Measurements from ENCODE around the gene CEBPZ.
A peak's percentile ranks its signal among the peaks of the same experiment; 100 is the strongest.

CEBPZ gene, protein sequence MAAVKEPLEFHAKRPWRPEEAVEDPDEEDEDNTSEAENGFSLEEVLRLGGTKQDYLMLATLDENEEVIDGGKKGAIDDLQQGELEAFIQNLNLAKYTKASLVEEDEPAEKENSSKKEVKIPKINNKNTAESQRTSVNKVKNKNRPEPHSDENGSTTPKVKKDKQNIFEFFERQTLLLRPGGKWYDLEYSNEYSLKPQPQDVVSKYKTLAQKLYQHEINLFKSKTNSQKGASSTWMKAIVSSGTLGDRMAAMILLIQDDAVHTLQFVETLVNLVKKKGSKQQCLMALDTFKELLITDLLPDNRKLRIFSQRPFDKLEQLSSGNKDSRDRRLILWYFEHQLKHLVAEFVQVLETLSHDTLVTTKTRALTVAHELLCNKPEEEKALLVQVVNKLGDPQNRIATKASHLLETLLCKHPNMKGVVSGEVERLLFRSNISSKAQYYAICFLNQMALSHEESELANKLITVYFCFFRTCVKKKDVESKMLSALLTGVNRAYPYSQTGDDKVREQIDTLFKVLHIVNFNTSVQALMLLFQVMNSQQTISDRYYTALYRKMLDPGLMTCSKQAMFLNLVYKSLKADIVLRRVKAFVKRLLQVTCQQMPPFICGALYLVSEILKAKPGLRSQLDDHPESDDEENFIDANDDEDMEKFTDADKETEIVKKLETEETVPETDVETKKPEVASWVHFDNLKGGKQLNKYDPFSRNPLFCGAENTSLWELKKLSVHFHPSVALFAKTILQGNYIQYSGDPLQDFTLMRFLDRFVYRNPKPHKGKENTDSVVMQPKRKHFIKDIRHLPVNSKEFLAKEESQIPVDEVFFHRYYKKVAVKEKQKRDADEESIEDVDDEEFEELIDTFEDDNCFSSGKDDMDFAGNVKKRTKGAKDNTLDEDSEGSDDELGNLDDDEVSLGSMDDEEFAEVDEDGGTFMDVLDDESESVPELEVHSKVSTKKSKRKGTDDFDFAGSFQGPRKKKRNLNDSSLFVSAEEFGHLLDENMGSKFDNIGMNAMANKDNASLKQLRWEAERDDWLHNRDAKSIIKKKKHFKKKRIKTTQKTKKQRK

DNA sequence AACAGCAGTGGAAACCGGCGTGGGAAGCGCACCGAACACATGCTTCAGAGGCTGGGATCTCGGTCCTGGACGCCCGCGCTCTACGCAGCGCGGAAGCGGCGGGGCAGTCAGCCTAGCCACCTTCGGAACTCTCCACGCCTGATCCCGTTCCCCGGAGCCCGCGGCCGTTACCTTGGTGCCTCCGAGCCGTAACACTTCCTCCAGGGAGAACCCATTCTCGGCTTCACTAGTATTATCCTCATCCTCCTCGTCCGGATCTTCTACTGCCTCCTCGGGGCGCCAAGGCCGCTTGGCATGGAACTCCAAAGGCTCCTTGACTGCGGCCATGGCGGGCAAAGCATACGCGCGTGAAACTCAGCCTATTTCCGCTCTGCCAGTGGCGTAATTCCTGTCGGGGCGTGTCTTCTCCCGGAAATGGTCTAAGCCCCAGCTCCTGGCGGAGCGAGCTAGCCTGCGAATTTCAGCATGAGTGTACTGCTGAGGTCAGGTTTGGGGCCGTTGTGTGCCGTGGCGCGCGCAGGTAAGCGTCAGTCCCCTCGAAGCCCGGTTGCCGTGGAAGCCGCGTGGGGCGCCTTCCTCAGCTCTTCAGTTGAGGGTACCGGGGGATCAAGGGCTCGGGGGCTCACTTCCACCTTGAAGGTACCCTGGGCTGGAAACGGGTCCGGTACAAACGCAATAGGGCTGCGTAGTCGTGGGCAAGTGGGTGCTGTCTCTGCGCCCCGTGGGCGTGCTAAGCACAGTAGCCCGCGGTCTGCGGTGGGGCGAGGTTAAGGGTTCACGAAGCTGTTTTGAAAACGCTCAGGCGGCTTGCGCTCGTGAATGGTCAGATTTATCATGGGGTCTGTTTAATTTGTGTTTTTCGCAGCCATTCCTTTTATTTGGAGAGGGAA is at the start of gene CEBPZ, which contains the start of gene NDUFAF7:
Gene CEBPZ (minus strand): TSS at position 356 of the 890 bp plus-strand sequence. CDS start 29 bp downstream, at position 327.
Gene NDUFAF7 (plus strand): TSS at position 418 of the 890 bp plus-strand sequence. CDS start 48 bp downstream, at position 466.
- ATAC-seq = peak; percentile 99
- no peak for TF ChIP-seq ZNF565 (CRISPR knock-in tag; conservative IDR thresholded peaks at IDR 0.05; ENCODE audit: low read depth)
- TF ChIP-seq, protein P1, sequence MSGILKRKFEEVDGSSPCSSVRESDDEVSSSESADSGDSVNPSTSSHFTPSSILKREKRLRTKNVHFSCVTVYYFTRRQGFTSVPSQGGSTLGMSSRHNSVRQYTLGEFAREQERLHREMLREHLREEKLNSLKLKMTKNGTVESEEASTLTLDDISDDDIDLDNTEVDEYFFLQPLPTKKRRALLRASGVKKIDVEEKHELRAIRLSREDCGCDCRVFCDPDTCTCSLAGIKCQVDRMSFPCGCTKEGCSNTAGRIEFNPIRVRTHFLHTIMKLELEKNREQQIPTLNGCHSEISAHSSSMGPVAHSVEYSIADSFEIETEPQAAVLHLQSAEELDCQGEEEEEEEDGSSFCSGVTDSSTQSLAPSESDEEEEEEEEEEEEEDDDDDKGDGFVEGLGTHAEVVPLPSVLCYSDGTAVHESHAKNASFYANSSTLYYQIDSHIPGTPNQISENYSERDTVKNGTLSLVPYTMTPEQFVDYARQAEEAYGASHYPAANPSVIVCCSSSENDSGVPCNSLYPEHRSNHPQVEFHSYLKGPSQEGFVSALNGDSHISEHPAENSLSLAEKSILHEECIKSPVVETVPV (CRISPR knock-in tag; IDR thresholded peaks at IDR 0.05) = 0 out of 2 replicates have a peak, but pooled peaks have one; percentile 33
- 0 out of 2 replicates have a peak, but pooled peaks have one; percentile 59 for TF ChIP-seq ZNF70 (CRISPR knock-in tag; IDR thresholded peaks at IDR 0.05)
- TF ChIP-seq PPARA (CRISPR knock-in tag; IDR thresholded peaks at IDR 0.05; ENCODE audit: borderline replicate concordance) = 0 out of 2 replicates have a peak, but pooled peaks have one; percentile 26
- no peak for TF ChIP-seq CSDC2 (CRISPR knock-in tag; IDR thresholded peaks at IDR 0.05)
- 0 out of 2 replicates have a peak, but pooled peaks have one; percentile 16 for TF ChIP-seq ZFP30 (CRISPR knock-in tag; IDR thresholded peaks at IDR 0.05)

DNA sequence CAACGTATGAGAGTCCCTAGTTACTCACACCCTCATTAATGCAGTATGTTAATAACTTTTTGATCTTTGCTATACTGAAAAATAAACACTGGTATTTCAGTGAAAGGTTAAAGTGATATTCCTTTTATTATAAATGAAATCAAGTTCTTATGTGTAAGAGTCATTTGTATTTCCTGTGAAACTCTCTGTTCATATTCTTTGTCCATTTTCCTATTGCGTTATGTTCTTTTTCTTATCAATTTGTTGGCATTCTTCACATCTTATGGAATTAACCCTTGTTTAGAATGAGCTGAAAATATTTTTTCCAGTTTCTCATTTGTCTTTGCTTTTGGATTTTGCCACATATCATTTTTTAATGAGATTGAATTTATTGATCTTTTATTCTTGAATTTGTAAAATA is 44.9 kb upstream of the CEBPZ start:
- ATAC-seq = no peak
- TF ChIP-seq ZC3H10 (CRISPR knock-in tag; IDR thresholded peaks at IDR 0.05) = no peak

DNA sequence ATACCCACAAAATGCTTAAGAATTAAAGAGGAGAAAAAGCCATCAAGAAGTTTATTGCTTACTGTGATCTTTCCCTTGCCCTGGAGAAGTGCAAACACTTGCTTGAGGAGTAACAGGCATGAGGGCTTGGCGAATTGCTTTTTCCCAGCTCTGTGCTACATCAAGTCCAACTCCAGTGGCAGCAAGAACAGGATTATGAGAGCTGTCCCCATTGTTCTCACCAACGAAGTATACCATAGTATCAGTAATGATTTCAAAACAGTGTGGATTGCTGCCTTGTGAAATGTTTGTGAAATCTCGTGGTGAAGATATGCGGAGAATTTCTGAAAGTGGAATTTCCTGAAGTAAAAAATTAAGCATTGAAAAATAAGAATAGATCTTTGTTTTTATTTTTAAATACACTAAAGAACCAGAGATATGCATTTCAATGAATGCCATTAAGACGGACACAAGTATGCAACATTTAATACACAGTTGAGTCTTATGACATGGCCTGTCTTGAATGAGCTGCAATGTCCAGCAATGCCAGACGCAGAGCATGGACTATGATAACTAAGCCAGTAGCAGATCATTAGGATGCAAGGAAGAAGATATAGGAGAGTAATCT is 43.1 kb upstream of the CEBPZ start:
- no peak for ATAC-seq
- TF ChIP-seq BACH2 (CRISPR knock-in tag; IDR thresholded peaks at IDR 0.05; ENCODE audit: borderline replicate concordance) = no peak
- TF ChIP-seq ZNF565 (CRISPR knock-in tag; conservative IDR thresholded peaks at IDR 0.05; ENCODE audit: low read depth) = no peak
- TF ChIP-seq RARB (CRISPR knock-in tag; IDR thresholded peaks at IDR 0.05) = no peak
- TF ChIP-seq CSDC2 (CRISPR knock-in tag; IDR thresholded peaks at IDR 0.05) = no peak
- TF ChIP-seq ZNF70 (CRISPR knock-in tag; IDR thresholded peaks at IDR 0.05) = no peak
- TF ChIP-seq ZFP30 (CRISPR knock-in tag; IDR thresholded peaks at IDR 0.05) = no peak
- no peak for TF ChIP-seq ISL1 (CRISPR knock-in tag; IDR thresholded peaks at IDR 0.05)
- TF ChIP-seq ESRRG (CRISPR knock-in tag; IDR thresholded peaks at IDR 0.05) = no peak
- no peak for TF ChIP-seq SNAI2 (CRISPR knock-in tag; IDR thresholded peaks at IDR 0.05)
- TF ChIP-seq ZFP3 (CRISPR knock-in tag; IDR thresholded peaks at IDR 0.05) = no peak
- no peak for TF ChIP-seq ZNF8 (CRISPR knock-in tag; IDR thresholded peaks at IDR 0.05)
- no peak for TF ChIP-seq ARNTL (CRISPR knock-in tag; IDR thresholded peaks at IDR 0.05; ENCODE audit: borderline replicate concordance, low read depth)
- TF ChIP-seq OSR1 (CRISPR knock-in tag; IDR thresholded peaks at IDR 0.05) = no peak
- TF ChIP-seq, protein P2, sequence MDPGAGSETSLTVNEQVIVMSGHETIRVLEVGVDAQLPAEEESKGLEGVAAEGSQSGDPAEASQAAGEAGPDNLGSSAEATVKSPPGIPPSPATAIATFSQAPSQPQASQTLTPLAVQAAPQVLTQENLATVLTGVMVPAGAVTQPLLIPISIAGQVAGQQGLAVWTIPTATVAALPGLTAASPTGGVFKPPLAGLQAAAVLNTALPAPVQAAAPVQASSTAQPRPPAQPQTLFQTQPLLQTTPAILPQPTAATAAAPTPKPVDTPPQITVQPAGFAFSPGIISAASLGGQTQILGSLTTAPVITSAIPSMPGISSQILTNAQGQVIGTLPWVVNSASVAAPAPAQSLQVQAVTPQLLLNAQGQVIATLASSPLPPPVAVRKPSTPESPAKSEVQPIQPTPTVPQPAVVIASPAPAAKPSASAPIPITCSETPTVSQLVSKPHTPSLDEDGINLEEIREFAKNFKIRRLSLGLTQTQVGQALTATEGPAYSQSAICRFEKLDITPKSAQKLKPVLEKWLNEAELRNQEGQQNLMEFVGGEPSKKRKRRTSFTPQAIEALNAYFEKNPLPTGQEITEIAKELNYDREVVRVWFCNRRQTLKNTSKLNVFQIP (CRISPR knock-in tag; IDR thresholded peaks at IDR 0.05; ENCODE audit: borderline replicate concordance, low read depth) = no peak
- TF ChIP-seq ZC3H10 (CRISPR knock-in tag; IDR thresholded peaks at IDR 0.05) = no peak
- no peak for TF ChIP-seq GLIS3 (CRISPR knock-in tag; IDR thresholded peaks at IDR 0.05)
- TF ChIP-seq, protein P3, sequence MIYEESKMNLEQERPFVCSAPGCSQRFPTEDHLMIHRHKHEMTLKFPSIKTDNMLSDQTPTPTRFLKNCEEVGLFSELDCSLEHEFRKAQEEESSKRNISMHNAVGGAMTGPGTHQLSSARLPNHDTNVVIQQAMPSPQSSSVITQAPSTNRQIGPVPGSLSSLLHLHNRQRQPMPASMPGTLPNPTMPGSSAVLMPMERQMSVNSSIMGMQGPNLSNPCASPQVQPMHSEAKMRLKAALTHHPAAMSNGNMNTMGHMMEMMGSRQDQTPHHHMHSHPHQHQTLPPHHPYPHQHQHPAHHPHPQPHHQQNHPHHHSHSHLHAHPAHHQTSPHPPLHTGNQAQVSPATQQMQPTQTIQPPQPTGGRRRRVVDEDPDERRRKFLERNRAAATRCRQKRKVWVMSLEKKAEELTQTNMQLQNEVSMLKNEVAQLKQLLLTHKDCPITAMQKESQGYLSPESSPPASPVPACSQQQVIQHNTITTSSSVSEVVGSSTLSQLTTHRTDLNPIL (CRISPR knock-in tag; IDR thresholded peaks at IDR 0.05; ENCODE audit: low read depth) = no peak
- no peak for TF ChIP-seq TOX (CRISPR knock-in tag; IDR thresholded peaks at IDR 0.05; ENCODE audit: borderline replicate concordance)
- TF ChIP-seq, protein P4, sequence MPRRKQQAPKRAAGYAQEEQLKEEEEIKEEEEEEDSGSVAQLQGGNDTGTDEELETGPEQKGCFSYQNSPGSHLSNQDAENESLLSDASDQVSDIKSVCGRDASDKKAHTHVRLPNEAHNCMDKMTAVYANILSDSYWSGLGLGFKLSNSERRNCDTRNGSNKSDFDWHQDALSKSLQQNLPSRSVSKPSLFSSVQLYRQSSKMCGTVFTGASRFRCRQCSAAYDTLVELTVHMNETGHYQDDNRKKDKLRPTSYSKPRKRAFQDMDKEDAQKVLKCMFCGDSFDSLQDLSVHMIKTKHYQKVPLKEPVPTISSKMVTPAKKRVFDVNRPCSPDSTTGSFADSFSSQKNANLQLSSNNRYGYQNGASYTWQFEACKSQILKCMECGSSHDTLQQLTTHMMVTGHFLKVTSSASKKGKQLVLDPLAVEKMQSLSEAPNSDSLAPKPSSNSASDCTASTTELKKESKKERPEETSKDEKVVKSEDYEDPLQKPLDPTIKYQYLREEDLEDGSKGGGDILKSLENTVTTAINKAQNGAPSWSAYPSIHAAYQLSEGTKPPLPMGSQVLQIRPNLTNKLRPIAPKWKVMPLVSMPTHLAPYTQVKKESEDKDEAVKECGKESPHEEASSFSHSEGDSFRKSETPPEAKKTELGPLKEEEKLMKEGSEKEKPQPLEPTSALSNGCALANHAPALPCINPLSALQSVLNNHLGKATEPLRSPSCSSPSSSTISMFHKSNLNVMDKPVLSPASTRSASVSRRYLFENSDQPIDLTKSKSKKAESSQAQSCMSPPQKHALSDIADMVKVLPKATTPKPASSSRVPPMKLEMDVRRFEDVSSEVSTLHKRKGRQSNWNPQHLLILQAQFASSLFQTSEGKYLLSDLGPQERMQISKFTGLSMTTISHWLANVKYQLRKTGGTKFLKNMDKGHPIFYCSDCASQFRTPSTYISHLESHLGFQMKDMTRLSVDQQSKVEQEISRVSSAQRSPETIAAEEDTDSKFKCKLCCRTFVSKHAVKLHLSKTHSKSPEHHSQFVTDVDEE (CRISPR knock-in tag; IDR thresholded peaks at IDR 0.05) = no peak

Data from SK-N-SH treated with all-trans-retinoic acid at 6 μM for 48 hours (cell line).